Measurements from ENCODE around the gene SPEN.

- TF ChIP-seq CTCF (conservative IDR thresholded peaks at IDR 0.05 in 1 of 2, IDR thresholded peaks at IDR 0.05 in 1 of 2; ENCODE audit: extremely low read depth in 1 of 2, insufficient read depth in 1 of 2, low read depth in 1 of 2, low read length in 2 of 2) = no peak
- no peak for TF ChIP-seq EZH2 (IDR thresholded peaks at IDR 0.05; ENCODE audit: borderline replicate concordance, low read length)
Observed at GRCh38 chr1:15955552-15955951, 108.0 kb downstream of the SPEN start.
